K562 (cell line): ENCODE data around the gene SIRT3. TPM values are rescaled to one million over a fixed set of nuclear protein-coding genes. Genes with fewer than 3 reads are reported as not detected.
A peak's percentile ranks its signal among the peaks of the same experiment; 100 is the strongest.

Source experiments
- ARID1B ChIP-seq: fragments of 450-650 bp; IDR thresholded peaks from 2 replicates; pipeline ENCODE4 v1.6.1; 2016; ENCODE audit warnings: antibody characterized with exemption, mild to moderate bottlenecking, inconsistent platforms
- BACH1 ChIP-seq: fragments of 200-800 bp; sonication (Bioruptor generic); IDR thresholded peaks from 2 replicates; pipeline ENCODE4 v1.6.1; 2016; ENCODE audit warnings: missing genetic modification characterization, missing compliant biosample characterization
- BRD9 ChIP-seq: fragments of 450-650 bp; IDR thresholded peaks from 2 replicates; pipeline ENCODE4 v1.6.1; 2018; ENCODE audit warnings: low read depth; ENCODE audit not compliant: partially characterized antibody
- ERF ChIP-seq: fragments of 450-650 bp; formaldehyde crosslinking; IDR thresholded peaks from 2 replicates; pipeline ENCODE4 v1.4.0; 2020; ENCODE audit warnings: mild to moderate bottlenecking, mixed read lengths
- ETV1 ChIP-seq: fragments of 450-650 bp; conservative IDR thresholded peaks from 2 replicates; pipeline ENCODE4 v1.6.1; 2016; ENCODE audit warnings: missing genetic modification characterization, control low read depth, low read depth, missing compliant biosample characterization
- FOXA3 ChIP-seq, 2 experiments: fragments of 450-650 bp in 1 of 2; sonication (generic) in 1 of 2; formaldehyde crosslinking; IDR thresholded peaks in 1 of 2; conservative IDR thresholded peaks in 1 of 2; 2 replicates each; pipeline versions ENCODE4 v1.4.0 to v1.8.0; 2020 to 2022; ENCODE audit warnings: mild to moderate bottlenecking in 2 of 2, missing genetic modification reagents in 1 of 2
- FOXJ2 ChIP-seq: fragments of 200-800 bp; sonication (Bioruptor generic); IDR thresholded peaks from 2 replicates; pipeline ENCODE4 v1.6.1; 2016; ENCODE audit warnings: missing genetic modification characterization, missing compliant biosample characterization
- FOXP1 ChIP-seq: sonication (generic); formaldehyde crosslinking; IDR thresholded peaks from 2 replicates; pipeline ENCODE4 v1.8.0; 2022; ENCODE audit warnings: mild to moderate bottlenecking, missing genetic modification reagents
- GABPA ChIP-seq: fragments of 200-800 bp; sonication (Bioruptor generic); conservative IDR thresholded peaks from 2 replicates; pipeline ENCODE4 v1.6.1; 2016; ENCODE audit warnings: low read depth, missing genetic modification characterization, missing compliant biosample characterization
- KLF6 ChIP-seq: fragments of 250-450 bp; sonication (Bioruptor Pico); IDR thresholded peaks from 2 replicates; pipeline ENCODE4 v1.4.0; 2020; ENCODE audit warnings: mild to moderate bottlenecking, moderate library complexity, borderline replicate concordance
- NFRKB ChIP-seq: fragments of 450-650 bp; IDR thresholded peaks from 2 replicates; pipeline ENCODE4 v1.6.1; 2016; ENCODE audit warnings: low read depth
- POLR2G ChIP-seq: fragments of 200-400 bp; formaldehyde crosslinking; IDR thresholded peaks from 2 replicates; pipeline ENCODE4 v1.6.1; 2017; ENCODE audit warnings: low read depth, mild to moderate bottlenecking, antibody characterized with exemption, low read length, moderate library complexity
- RAD21 ChIP-seq, 2 experiments: fragments of 250-450 bp in 1 of 2; fragments of 450-650 bp in 1 of 2; sonication (Bioruptor Pico) in 1 of 2; formaldehyde crosslinking in 1 of 2; IDR thresholded peaks in 1 of 2; conservative IDR thresholded peaks in 1 of 2; 2 replicates each; pipeline versions ENCODE4 v1.4.0 to v1.8.0; 2020 to 2022; ENCODE audit warnings: mild to moderate bottlenecking in 2 of 2, moderate library complexity in 1 of 2
- RNF2 ChIP-seq: sonication (generic); IDR thresholded peaks from 2 replicates; pipeline ENCODE4 v1.6.1; 2016
- SMARCA4 ChIP-seq: fragments of 450-650 bp; IDR thresholded peaks from 2 replicates; pipeline ENCODE4 v1.6.1; 2016
- polyA plus RNA-seq, 8 experiments: library from polyadenylated mRNA; depleted of rRNA in 4 of 8; stranded (reverse) in 5 of 8; unstranded in 3 of 8; fragments of >200 nt; fragmentation: Nextera tagmentation in 2 of 8; fragmentation: Illumina TruSeq in 1 of 8; extraction: Ambion mirVana in 2 of 8; extraction: Trizol in 1 of 8; gene quantifications; 2 replicates each; pipeline versions ENCODE4 v1.2.1 to v1.2.3, GENCODE V29; 2011 to 2014; ENCODE audit warnings: inconsistent platforms in 1 of 8, missing spikeins in 1 of 8
- total RNA-seq, 7 experiments: library from RNA; depleted of rRNA in 6 of 7; stranded (reverse); fragments of >200 nt in 6 of 7; fragmentation: Illumina TruSeq in 2 of 7; extraction: Trizol in 2 of 7; gene quantifications; 2 replicates each; pipeline versions ENCODE4 v1.2.1 to v1.2.3, GENCODE V29; 2011 to 2021; ENCODE audit warnings: low replicate concordance in 1 of 7
- TF ChIP-seq, protein P1 (sequence below): sonication (generic); formaldehyde crosslinking; IDR thresholded peaks from 2 replicates; pipeline ENCODE4 v1.8.1; 2023; ENCODE audit warnings: missing genetic modification reagents, mild to moderate bottlenecking, borderline replicate concordance
- TF ChIP-seq, protein P2 (sequence below): sonication (generic); formaldehyde crosslinking; IDR thresholded peaks from 2 replicates; pipeline ENCODE4 v1.8.0; 2022; ENCODE audit warnings: missing genetic modification reagents, mild to moderate bottlenecking, moderate library complexity, borderline replicate concordance
- TF ChIP-seq, protein P3 (sequence below), 2 experiments: fragments of 450-650 bp; IDR thresholded peaks; 2 replicates each; pipeline ENCODE4 v1.6.1; 2016
- TF ChIP-seq, protein P4 (sequence below): conservative IDR thresholded peaks from 2 replicates; pipeline ENCODE4 v1.6.1; 2011; ENCODE audit warnings: low read depth, mild to moderate bottlenecking, low read length; ENCODE audit not compliant: control insufficient read depth

The SIRT3 gene
- total and polyA plus RNA-seq, 9 of the 15 experiments (the other 6 are each of a cell fraction or from before 2014, with no cell fraction given) = 1.9 to 27.5 (median 14.5) TPM

DNA sequence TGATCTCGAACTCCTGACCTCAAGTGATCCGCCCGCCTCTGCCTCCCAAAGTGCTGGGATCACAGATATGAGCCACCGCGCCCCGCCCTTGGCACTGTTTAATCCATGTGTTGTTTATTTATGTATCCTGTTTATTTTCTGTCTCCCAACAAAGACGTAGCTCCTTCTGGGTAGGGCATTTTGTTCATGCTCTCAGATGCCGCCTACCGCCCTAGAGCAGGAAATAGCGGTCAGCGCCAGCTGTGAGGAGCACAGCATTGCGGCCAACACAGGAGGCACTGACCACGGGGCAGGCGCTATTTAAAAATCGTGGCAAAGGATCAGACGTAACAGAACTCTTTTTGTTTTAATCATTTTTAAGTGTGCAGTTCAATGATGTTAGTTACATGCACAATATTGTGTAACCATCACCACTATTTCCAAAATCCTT lies 32.6 kb upstream of the SIRT3 start (continued):
- TF ChIP-seq, protein P1, sequence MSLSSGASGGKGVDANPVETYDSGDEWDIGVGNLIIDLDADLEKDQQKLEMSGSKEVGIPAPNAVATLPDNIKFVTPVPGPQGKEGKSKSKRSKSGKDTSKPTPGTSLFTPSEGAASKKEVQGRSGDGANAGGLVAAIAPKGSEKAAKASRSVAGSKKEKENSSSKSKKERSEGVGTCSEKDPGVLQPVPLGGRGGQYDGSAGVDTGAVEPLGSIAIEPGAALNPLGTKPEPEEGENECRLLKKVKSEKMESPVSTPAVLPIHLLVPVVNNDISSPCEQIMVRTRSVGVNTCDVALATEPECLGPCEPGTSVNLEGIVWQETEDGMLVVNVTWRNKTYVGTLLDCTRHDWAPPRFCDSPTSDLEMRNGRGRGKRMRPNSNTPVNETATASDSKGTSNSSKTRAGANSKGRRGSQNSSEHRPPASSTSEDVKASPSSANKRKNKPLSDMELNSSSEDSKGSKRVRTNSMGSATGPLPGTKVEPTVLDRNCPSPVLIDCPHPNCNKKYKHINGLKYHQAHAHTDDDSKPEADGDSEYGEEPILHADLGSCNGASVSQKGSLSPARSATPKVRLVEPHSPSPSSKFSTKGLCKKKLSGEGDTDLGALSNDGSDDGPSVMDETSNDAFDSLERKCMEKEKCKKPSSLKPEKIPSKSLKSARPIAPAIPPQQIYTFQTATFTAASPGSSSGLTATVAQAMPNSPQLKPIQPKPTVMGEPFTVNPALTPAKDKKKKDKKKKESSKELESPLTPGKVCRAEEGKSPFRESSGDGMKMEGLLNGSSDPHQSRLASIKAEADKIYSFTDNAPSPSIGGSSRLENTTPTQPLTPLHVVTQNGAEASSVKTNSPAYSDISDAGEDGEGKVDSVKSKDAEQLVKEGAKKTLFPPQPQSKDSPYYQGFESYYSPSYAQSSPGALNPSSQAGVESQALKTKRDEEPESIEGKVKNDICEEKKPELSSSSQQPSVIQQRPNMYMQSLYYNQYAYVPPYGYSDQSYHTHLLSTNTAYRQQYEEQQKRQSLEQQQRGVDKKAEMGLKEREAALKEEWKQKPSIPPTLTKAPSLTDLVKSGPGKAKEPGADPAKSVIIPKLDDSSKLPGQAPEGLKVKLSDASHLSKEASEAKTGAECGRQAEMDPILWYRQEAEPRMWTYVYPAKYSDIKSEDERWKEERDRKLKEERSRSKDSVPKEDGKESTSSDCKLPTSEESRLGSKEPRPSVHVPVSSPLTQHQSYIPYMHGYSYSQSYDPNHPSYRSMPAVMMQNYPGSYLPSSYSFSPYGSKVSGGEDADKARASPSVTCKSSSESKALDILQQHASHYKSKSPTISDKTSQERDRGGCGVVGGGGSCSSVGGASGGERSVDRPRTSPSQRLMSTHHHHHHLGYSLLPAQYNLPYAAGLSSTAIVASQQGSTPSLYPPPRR (CRISPR knock-in tag) = 0 out of 2 replicates have a peak, but pooled peaks have one; percentile 15
- TF ChIP-seq KLF6 (CRISPR knock-in tag) (peak; percentile 17; the same call in 1 of the 2 replicates), ETV1 (tag) (peak; percentile 79), NFRKB (peak; percentile 78; the same call in 1 of the 2 replicates), SMARCA4 (0 out of 2 replicates have a peak, but pooled peaks have one; percentile 11), FOXJ2 (tag) (peak; percentile 76; the same call in 1 of the 2 replicates), ERF (CRISPR knock-in tag) (0 out of 2 replicates have a peak, but pooled peaks have one; percentile 1), BACH1 (peak; percentile 6; the same call in 1 of the 2 replicates), RAD21 (CRISPR knock-in tag; conservative IDR thresholded peaks at IDR 0.05 in 1 of 2, IDR thresholded peaks at IDR 0.05 in 1 of 2) (peak; percentile 16 to 35; a peak in 2 of 4 replicates), FOXP1 (CRISPR knock-in tag) (peak; percentile 88; the same call in 1 of the 2 replicates), BRD9 (peak; percentile 14), GABPA (tag) (peak; percentile 29; the same call in 1 of the 2 replicates), FOXA3 (CRISPR knock-in tag; conservative IDR thresholded peaks at IDR 0.05 in 1 of 2, IDR thresholded peaks at IDR 0.05 in 1 of 2) (0 out of 4 replicates have a peak, but pooled peaks of 1 of the 2 experiments have one; percentile 37), POLR2G (peak; percentile 21; the same call in 1 of the 2 replicates), ARID1B (peak; percentile 51), RNF2 (peak; percentile 68)
- TF ChIP-seq, protein P2, sequence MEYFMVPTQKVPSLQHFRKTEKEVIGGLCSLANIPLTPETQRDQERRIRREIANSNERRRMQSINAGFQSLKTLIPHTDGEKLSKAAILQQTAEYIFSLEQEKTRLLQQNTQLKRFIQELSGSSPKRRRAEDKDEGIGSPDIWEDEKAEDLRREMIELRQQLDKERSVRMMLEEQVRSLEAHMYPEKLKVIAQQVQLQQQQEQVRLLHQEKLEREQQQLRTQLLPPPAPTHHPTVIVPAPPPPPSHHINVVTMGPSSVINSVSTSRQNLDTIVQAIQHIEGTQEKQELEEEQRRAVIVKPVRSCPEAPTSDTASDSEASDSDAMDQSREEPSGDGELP (CRISPR knock-in tag) = peak; percentile 99
- TF ChIP-seq, protein P3, sequence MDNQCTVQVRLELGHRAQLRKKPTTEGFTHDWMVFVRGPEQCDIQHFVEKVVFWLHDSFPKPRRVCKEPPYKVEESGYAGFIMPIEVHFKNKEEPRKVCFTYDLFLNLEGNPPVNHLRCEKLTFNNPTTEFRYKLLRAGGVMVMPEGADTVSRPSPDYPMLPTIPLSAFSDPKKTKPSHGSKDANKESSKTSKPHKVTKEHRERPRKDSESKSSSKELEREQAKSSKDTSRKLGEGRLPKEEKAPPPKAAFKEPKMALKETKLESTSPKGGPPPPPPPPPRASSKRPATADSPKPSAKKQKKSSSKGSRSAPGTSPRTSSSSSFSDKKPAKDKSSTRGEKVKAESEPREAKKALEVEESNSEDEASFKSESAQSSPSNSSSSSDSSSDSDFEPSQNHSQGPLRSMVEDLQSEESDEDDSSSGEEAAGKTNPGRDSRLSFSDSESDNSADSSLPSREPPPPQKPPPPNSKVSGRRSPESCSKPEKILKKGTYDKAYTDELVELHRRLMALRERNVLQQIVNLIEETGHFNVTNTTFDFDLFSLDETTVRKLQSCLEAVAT (IDR thresholded peaks at IDR 0.05) = peak in 1 of 2 experiments; percentile 7; a peak in 1 of 4 replicates
- TF ChIP-seq, protein P4, sequence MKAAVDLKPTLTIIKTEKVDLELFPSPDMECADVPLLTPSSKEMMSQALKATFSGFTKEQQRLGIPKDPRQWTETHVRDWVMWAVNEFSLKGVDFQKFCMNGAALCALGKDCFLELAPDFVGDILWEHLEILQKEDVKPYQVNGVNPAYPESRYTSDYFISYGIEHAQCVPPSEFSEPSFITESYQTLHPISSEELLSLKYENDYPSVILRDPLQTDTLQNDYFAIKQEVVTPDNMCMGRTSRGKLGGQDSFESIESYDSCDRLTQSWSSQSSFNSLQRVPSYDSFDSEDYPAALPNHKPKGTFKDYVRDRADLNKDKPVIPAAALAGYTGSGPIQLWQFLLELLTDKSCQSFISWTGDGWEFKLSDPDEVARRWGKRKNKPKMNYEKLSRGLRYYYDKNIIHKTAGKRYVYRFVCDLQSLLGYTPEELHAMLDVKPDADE = 0 out of 2 replicates have a peak, but pooled peaks have one; percentile 36
